Mesenchymal stem cell (in vitro differentiated cells and primary cell): ENCODE data around the gene ERAL1.

Source experiments
- DNase-seq: peaks from one replicate; pipeline ENCODE4 v3.0.0-alpha.2; 2013
- H2AFZ ChIP-seq: one replicate; pipeline ENCODE4 v1.6.1; 2013; ENCODE audit warnings: low read depth, mild to moderate bottlenecking, control low read depth, inconsistent platforms, low read length, moderate library complexity
- H2AK5ac ChIP-seq: 2 replicates; pipeline ENCODE4 v1.6.1; 2013; ENCODE audit warnings: low read length, moderate library complexity, mild to moderate bottlenecking, inconsistent platforms; ENCODE audit not compliant: severe bottlenecking
- H2BK120ac ChIP-seq: one replicate; pipeline ENCODE4 v1.6.1; 2013; ENCODE audit warnings: low read depth, mild to moderate bottlenecking, inconsistent platforms, low read length, moderate library complexity
- H2BK12ac ChIP-seq, 2 experiments: one replicate each; pipeline ENCODE4 v1.6.1; 2013; ENCODE audit warnings: inconsistent platforms in 2 of 2, low read length in 2 of 2, mild to moderate bottlenecking in 2 of 2, moderate library complexity in 2 of 2, control low read depth in 1 of 2
- H2BK15ac ChIP-seq: one replicate; pipeline ENCODE4 v1.6.1; 2013; ENCODE audit warnings: mild to moderate bottlenecking, low read depth, inconsistent platforms; ENCODE audit not compliant: poor library complexity, severe bottlenecking
- H2BK5ac ChIP-seq: 2 replicates; pipeline ENCODE4 v1.6.1; 2013; ENCODE audit warnings: low read depth, mild to moderate bottlenecking, low read length, control low read depth, inconsistent platforms; ENCODE audit not compliant: poor library complexity, severe bottlenecking
- H3K14ac ChIP-seq, 2 experiments: one replicate each; pipeline ENCODE4 v1.6.1; 2013; ENCODE audit warnings: inconsistent platforms in 2 of 2, low read length in 2 of 2, control low read depth in 1 of 2, mild to moderate bottlenecking in 1 of 2, moderate library complexity in 1 of 2
- H3K18ac ChIP-seq, 2 experiments: one replicate each; pipeline ENCODE4 v1.6.1; 2013; ENCODE audit warnings: inconsistent platforms in 2 of 2, low read length in 2 of 2, control low read depth in 1 of 2, low read depth in 1 of 2, mild to moderate bottlenecking in 1 of 2
- H3K23ac ChIP-seq, 2 experiments: one replicate each; pipeline ENCODE4 v1.6.1; 2013; ENCODE audit warnings: inconsistent platforms in 2 of 2, low read length in 2 of 2, mild to moderate bottlenecking in 2 of 2, moderate library complexity in 2 of 2, control low read depth in 1 of 2
- H3K27ac ChIP-seq: 2 replicates; pipeline ENCODE4 v1.5.1; 2013; ENCODE audit warnings: mild to moderate bottlenecking, moderate library complexity, low read length, control low read depth, inconsistent platforms; ENCODE audit not compliant: poor library complexity, severe bottlenecking
- H3K27me3 ChIP-seq, 2 experiments: 2 replicates each; pipeline versions ENCODE4 v1.6.1 to v1.7.0; 2013; ENCODE audit warnings: low read length in 2 of 2, mild to moderate bottlenecking in 2 of 2, moderate library complexity in 2 of 2, control low read depth in 1 of 2, inconsistent platforms in 1 of 2; ENCODE audit not compliant: control insufficient read depth in 1 of 2, insufficient read depth in 1 of 2
- H3K36me3 ChIP-seq, 2 experiments: 2 replicates each; pipeline versions ENCODE4 v1.6.1 to v1.7.0; 2013; ENCODE audit warnings: low read length in 2 of 2, control low read depth in 1 of 2, inconsistent platforms in 1 of 2, low read depth in 1 of 2, mild to moderate bottlenecking in 1 of 2; ENCODE audit not compliant: insufficient read depth in 2 of 2, control insufficient read depth in 1 of 2
- H3K4ac ChIP-seq, 2 experiments: one replicate each; pipeline ENCODE4 v1.6.1; 2013; ENCODE audit warnings: inconsistent platforms in 2 of 2, low read length in 2 of 2, mild to moderate bottlenecking in 2 of 2, moderate library complexity in 2 of 2, control low read depth in 1 of 2, low read depth in 1 of 2
- H3K4me1 ChIP-seq: 2 replicates; pipeline ENCODE4 v1.6.1; 2013; ENCODE audit warnings: low read depth, low read length, control low read depth; ENCODE audit not compliant: control insufficient read depth, insufficient read depth
- H3K4me2 ChIP-seq: 2 replicates; pipeline ENCODE4 v1.6.1; 2013; ENCODE audit warnings: low read length, mild to moderate bottlenecking, inconsistent platforms; ENCODE audit not compliant: poor library complexity, severe bottlenecking
- H3K4me3 ChIP-seq, 2 experiments: 2 replicates each; pipeline versions ENCODE4 v1.5.1 to v1.7.0; 2013; ENCODE audit warnings: low read length in 2 of 2, mild to moderate bottlenecking in 2 of 2, control low read depth in 1 of 2, low read depth in 1 of 2; ENCODE audit not compliant: insufficient read depth in 1 of 2
- H3K79me1 ChIP-seq: replicated peaks from 2 replicates; pipeline ENCODE4 v1.6.1; 2013; ENCODE audit warnings: mild to moderate bottlenecking, control low read depth, low read length, inconsistent platforms; ENCODE audit not compliant: poor library complexity, severe bottlenecking
- H3K9ac ChIP-seq: 2 replicates; pipeline ENCODE4 v1.7.0; 2013; ENCODE audit warnings: mild to moderate bottlenecking, low read length, moderate library complexity
- H3K9me3 ChIP-seq: 2 replicates; pipeline ENCODE4 v1.7.0; 2013; ENCODE audit warnings: mild to moderate bottlenecking, low read length; ENCODE audit not compliant: control insufficient read depth
- H4K8ac ChIP-seq: one replicate; pipeline ENCODE4 v1.6.1; 2013; ENCODE audit warnings: inconsistent platforms, mild to moderate bottlenecking, low read length, moderate library complexity
- H4K91ac ChIP-seq: one replicate; pipeline ENCODE4 v1.6.1; 2013; ENCODE audit warnings: mild to moderate bottlenecking, low read length, inconsistent platforms
- WGBS: methylation state at CpG from one replicate; pipeline ENCODE4 v1.1.7; 2013; ENCODE audit warnings: mixed read lengths; 5-methylcytosine and 5-hydroxymethylcytosine counted together

ERAL1 gene

GRCh38 chr17:28819582-28819981, 35.2 kb upstream of the ERAL1 start:
- Histone ChIP-seq H3K27me3 (no peaks in the 10 kb centered on the region), H3K27ac (no peak overlapping the region), H3K4me1 (peaks cover 2% of the 10 kb centered on the region), H3K18ac (no peak overlapping the region), H4K8ac (no peak overlapping the region), H3K9ac (no peak overlapping the region), H3K4me2 (no peak overlapping the region), H3K36me3 (no peaks in the 10 kb centered on the region), H2BK15ac (no peak overlapping the region), H3K14ac (no peak overlapping the region), H2BK12ac (no peak overlapping the region), H3K79me1 (peaks cover 13% of the 10 kb centered on the region), H3K9me3 (no peaks in the 10 kb centered on the region), H3K23ac (no peak overlapping the region), H2BK5ac (no peak overlapping the region), H2AFZ (no peak overlapping the region), H3K4me3 (no peak overlapping the region), H4K91ac (no peak overlapping the region), H2AK5ac (no peak overlapping the region), H2BK120ac (no peak overlapping the region), H3K4ac (no peak overlapping the region)
- DNase-seq, result no peak
- 84% methylated on average over 1 of the region's 1 CpG for WGBS

- WGBS, result no CpG with 5 or more reads among the region's 1 CpG
- no peak overlapping the region for H3K27ac ChIP-seq
- no peak overlapping the region for H2BK120ac ChIP-seq
- H2BK12ac ChIP-seq, result no peak overlapping the region
- H3K4me1 ChIP-seq, result peaks cover 6% of the 10 kb centered on the region
- no peak overlapping the region for H3K18ac ChIP-seq
- no peak overlapping the region for H2BK15ac ChIP-seq
- no peak overlapping the region for H3K4me2 ChIP-seq
- no peak overlapping the region for H4K8ac ChIP-seq
- no peak overlapping the region for H3K23ac ChIP-seq
- H3K4ac ChIP-seq, result no peak overlapping the region
- no peak overlapping the region for H4K91ac ChIP-seq
- H2BK5ac ChIP-seq, result no peak overlapping the region
- no peaks in the 10 kb centered on the region for H3K9me3 ChIP-seq
- no peak overlapping the region for H3K9ac ChIP-seq
- H3K79me1 ChIP-seq, result peaks cover 25% of the 10 kb centered on the region
- H3K4me3 ChIP-seq, result no peak overlapping the region
- H2AFZ ChIP-seq, result no peak overlapping the region
- H3K14ac ChIP-seq, result no peak overlapping the region
- DNase-seq, result no peak
- peaks cover 0 to 15% of the 10 kb centered on the region in 2 experiments for H3K36me3 ChIP-seq
- no peak overlapping the region for H2AK5ac ChIP-seq
- no peaks in the 10 kb centered on the region for H3K27me3 ChIP-seq
Observed at GRCh38 chr17:28827672-28828071, 27.1 kb upstream of the ERAL1 start.

DNA sequence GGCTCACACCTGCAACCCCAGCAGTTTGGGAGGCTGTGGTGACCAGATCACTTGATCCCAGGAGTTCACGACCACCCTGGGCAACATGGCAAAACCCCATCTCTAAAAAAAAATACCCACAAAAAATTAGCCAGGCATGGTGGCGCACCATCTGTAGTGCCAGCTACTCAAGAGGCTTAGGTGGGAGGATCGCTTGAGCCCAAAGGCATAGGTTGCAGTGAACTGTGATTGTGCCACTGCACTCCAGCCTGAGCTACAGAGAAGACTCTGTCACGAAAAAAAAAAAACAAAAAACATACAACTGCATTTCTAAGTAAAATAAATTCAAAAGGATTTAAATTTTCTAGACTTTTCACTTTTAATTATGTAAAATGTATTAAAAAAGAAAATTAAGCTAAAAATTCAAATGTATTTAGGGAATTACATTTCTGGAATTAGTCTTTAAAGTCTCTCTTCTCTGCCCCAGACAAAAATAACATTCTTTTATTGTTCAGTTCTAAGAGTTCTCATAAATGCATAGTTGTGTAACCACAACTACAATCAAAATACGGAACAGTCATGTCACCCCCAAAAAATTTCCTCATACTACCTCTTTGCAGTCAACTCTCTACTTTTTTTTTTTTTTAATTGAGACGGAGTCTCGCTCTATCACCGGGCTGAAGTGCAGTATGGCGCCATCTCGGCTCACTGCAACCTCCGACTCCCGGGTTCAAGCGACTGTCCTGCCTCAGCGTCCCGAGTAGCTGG, 26.3 kb upstream of the ERAL1 start:
- peaks cover 22% of the 10 kb centered on the region for H3K79me1 ChIP-seq
- peaks cover 0 to 15% of the 10 kb centered on the region in 2 experiments for H3K36me3 ChIP-seq
- no peak overlapping the region for H3K4me3 ChIP-seq
- H3K9me3 ChIP-seq, result no peaks in the 10 kb centered on the region
- no peak overlapping the region for H3K27ac ChIP-seq
- no peak overlapping the region for H2BK15ac ChIP-seq
- no peak for DNase-seq
- H3K4me2 ChIP-seq, result no peak overlapping the region
- no peak overlapping the region for H4K91ac ChIP-seq
- H3K18ac ChIP-seq, result no peak overlapping the region
- no peak overlapping the region for H4K8ac ChIP-seq
- no peak overlapping the region for H2BK5ac ChIP-seq
- H2AK5ac ChIP-seq, result no peak overlapping the region
- no peak overlapping the region for H2BK12ac ChIP-seq
- 97% methylated on average over 14 of the region's 15 CpGs for WGBS
- no peak overlapping the region for H2AFZ ChIP-seq
- H2BK120ac ChIP-seq, result no peak overlapping the region
- H3K23ac ChIP-seq, result no peak overlapping the region
- H3K9ac ChIP-seq, result no peak overlapping the region
- H3K4me1 ChIP-seq, result peaks cover 5% of the 10 kb centered on the region
- no peak overlapping the region for H3K14ac ChIP-seq
- no peak overlapping the region for H3K4ac ChIP-seq
- H3K27me3 ChIP-seq, result no peaks in the 10 kb centered on the region

DNA sequence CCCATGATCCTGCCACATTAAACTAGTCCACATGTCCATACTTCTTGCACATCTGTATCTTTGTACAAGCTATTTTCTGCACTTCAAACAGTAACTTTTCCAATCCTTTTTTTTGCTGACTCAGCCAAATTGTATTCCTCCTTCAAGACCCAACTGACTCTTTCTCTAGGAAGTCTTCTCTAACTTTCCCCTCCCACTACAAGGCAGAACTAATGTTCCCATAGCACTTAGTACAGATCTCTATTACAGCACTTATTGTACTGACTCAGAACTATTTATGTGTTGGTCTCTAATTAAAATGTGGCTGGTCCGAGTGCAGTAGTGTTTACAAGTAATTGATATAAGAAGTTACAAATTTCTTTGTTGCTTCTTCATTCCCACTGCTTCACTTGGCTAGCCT, 20.4 kb upstream of the ERAL1 start:
- no peak overlapping the region for H3K18ac ChIP-seq
- H2AK5ac ChIP-seq, result no peak overlapping the region
- WGBS, result no CpG with 5 or more reads among the region's 1 CpG
- H3K27me3 ChIP-seq, result no peaks in the 10 kb centered on the region
- H4K8ac ChIP-seq, result no peak overlapping the region
- no peak overlapping the region for H3K4ac ChIP-seq
- H3K14ac ChIP-seq, result no peak overlapping the region
- no peak overlapping the region for H3K4me3 ChIP-seq
- H3K4me1 ChIP-seq, result peaks cover 5% of the 10 kb centered on the region
- no peak for DNase-seq
- no peak overlapping the region for H2AFZ ChIP-seq
- H2BK15ac ChIP-seq, result no peak overlapping the region
- H3K79me1 ChIP-seq, result peaks cover 4% of the 10 kb centered on the region
- no peak overlapping the region for H2BK120ac ChIP-seq
- H3K9me3 ChIP-seq, result no peaks in the 10 kb centered on the region
- no peak overlapping the region for H2BK12ac ChIP-seq
- H3K36me3 ChIP-seq, result peaks cover 0 to 23% of the 10 kb centered on the region in 2 experiments
- H3K4me2 ChIP-seq, result no peak overlapping the region
- no peak overlapping the region for H4K91ac ChIP-seq
- H3K27ac ChIP-seq, result no peak overlapping the region
- H2BK5ac ChIP-seq, result no peak overlapping the region
- H3K23ac ChIP-seq, result no peak overlapping the region
- H3K9ac ChIP-seq, result no peak overlapping the region
